Right lobe of liver (tissue), 6 donors: ENCODE data around the gene CAMKK2. TPM values are rescaled to one million over a fixed set of nuclear protein-coding genes. Genes with fewer than 3 reads are reported as not detected.

ENCODE experiments used
- ATAC-seq, 4 donors: fragments of 200-7000 bp; cut with Tn5 transposase; one replicate each; pipeline ENCODE4 v1.9.1; 2020; ENCODE audit warnings: mild to moderate bottlenecking in 4 of 4, moderate library complexity in 4 of 4
- DNase-seq, 3 donors: peaks; one replicate each; pipeline ENCODE4 v3.0.0-alpha.2; 2020
- H3K27ac ChIP-seq, 3 donors: fragments of 200-600 bp; one replicate each; pipeline ENCODE4 v1.8.0; 2022
- H3K27me3 ChIP-seq, 2 donors: fragments of 200-600 bp; one replicate each; pipeline ENCODE4 v1.8.0; 2022
- H3K36me3 ChIP-seq, 4 donors: fragments of 200-600 bp; sonication (generic) in 1 of 4; one replicate each; pipeline versions ENCODE4 v1.5.1 to v1.8.0; 2017 to 2022; ENCODE audit warnings: control low read depth in 1 of 4
- H3K4me1 ChIP-seq, 4 donors: fragments of 200-600 bp; sonication (generic) in 1 of 4; one replicate each; pipeline versions ENCODE4 v1.5.1 to v1.8.0; 2017 to 2022; ENCODE audit warnings: control low read depth in 1 of 4
- H3K4me3 ChIP-seq, 3 donors: fragments of 200-600 bp; one replicate each; pipeline ENCODE4 v1.8.0; 2022
- H3K9me3 ChIP-seq, 4 donors: fragments of 200-600 bp; sonication (generic) in 1 of 4; one replicate each; pipeline versions ENCODE4 v1.5.1 to v1.8.0; 2017 to 2022; ENCODE audit warnings: control low read depth in 1 of 4
- POLR2A ChIP-seq: fragments of 450-650 bp; IDR thresholded peaks from one replicate; pipeline ENCODE4 v1.6.1; 2017; ENCODE audit warnings: antibody characterized with exemption, mild to moderate bottlenecking
- WGBS: methylation state at CpG from one replicate; pipeline ENCODE4 v1.1.6; 2018; ENCODE audit warnings: low coverage, low lambda C conversion rate; ENCODE audit not compliant: insufficient coverage; ENCODE audit errors: missing lambda C conversion rate; 5-methylcytosine and 5-hydroxymethylcytosine counted together
- intact Hi-C, 2 donors: fragments of 100-400 bp; cut with DNase I; formaldehyde crosslinking; loops; one replicate each; pipeline versions ENCODE4 v1.11.2 to v1.14.1; 2022
- total RNA-seq, 6 experiments: library from RNA; depleted of rRNA in 2 of 6; stranded (reverse); fragments of >200 nt in 2 of 6; fragmentation: NEBNext Ultra II Directional in 3 of 6; extraction: Animal tissue kit (Norgen Biotek cat#: 25700) in 3 of 6; gene quantifications; one replicate each; pipeline versions ENCODE4 v1.1.0 to v1.2.4, GENCODE V29; 2016 to 2023
- TF ChIP-seq, protein P1 (sequence below), 4 donors: fragments of 200-600 bp in 3 of 4; fragments of 450-650 bp in 1 of 4; IDR thresholded peaks; one replicate each; pipeline versions ENCODE4 v1.5.1 to v1.8.0; 2016 to 2022; ENCODE audit warnings: antibody characterized with exemption in 4 of 4, mild to moderate bottlenecking in 2 of 4
- donor health status: DM: no; HTN: yes; CAD: no.
- donor health status: DM: no; HTN: no; CAD: no.
- donor health status: DM: no; HTN: no; CAD: no.
- donor health status: DM: no; HTN: yes; CAD: no.
- donor health status: DM: no; HTN: yes; CAD: no.

CAMKK2 gene
- total RNA-seq, 6 experiments from 2014 or later, result 20.6 to 31.8 (median 24.1) TPM

DNA sequence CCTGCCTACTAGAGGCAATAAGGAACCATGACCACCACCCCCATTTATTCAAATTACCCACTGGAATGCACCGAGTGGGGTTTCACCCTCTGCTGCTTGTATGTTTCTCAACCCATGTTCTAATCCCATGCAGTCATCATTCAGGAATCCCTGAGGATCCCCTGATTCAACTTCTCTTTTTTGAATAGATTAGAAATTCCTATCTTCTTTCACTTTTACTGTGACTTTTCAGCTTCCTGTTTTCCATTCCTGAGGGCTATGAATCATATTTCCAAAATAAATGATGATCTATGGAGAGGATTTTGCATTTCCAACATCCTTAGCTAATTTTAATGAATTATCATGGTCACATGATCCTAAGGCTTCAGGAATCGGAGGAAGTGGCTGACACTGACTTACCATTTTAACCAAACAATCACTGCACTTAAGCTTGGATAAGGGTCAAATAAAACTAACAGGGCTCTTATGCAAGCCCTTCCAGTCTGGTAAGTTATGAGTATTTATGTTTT is 105.9 kb downstream of the CAMKK2 start:
- ATAC-seq (peak; percentile 26 to 80 (median 65)), DNase-seq (no peak)
- no peaks in the 10 kb centered on the region for H3K27me3 ChIP-seq
- intact Hi-C loops, result loop anchor here in 1 of 2 donors (10.0 kb wide), 1 partner anchor 46 kb away; no protein-coding TSS in a partner anchor
- TF ChIP-seq POLR2A, result no peak
- TF ChIP-seq, protein P1, sequence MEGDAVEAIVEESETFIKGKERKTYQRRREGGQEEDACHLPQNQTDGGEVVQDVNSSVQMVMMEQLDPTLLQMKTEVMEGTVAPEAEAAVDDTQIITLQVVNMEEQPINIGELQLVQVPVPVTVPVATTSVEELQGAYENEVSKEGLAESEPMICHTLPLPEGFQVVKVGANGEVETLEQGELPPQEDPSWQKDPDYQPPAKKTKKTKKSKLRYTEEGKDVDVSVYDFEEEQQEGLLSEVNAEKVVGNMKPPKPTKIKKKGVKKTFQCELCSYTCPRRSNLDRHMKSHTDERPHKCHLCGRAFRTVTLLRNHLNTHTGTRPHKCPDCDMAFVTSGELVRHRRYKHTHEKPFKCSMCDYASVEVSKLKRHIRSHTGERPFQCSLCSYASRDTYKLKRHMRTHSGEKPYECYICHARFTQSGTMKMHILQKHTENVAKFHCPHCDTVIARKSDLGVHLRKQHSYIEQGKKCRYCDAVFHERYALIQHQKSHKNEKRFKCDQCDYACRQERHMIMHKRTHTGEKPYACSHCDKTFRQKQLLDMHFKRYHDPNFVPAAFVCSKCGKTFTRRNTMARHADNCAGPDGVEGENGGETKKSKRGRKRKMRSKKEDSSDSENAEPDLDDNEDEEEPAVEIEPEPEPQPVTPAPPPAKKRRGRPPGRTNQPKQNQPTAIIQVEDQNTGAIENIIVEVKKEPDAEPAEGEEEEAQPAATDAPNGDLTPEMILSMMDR (IDR thresholded peaks at IDR 0.05), result no peak
- no peaks in the 10 kb centered on the region for H3K4me1 ChIP-seq
- no peaks in the 10 kb centered on the region for H3K9me3 ChIP-seq
- 53% methylated on average over 1 of the region's 2 CpGs for WGBS
- peak overlapping the region in 1 of 3 donors; percentile 43 for H3K27ac ChIP-seq
- no peaks in the 10 kb centered on the region for H3K36me3 ChIP-seq
- H3K4me3 ChIP-seq, result no peak overlapping the region

DNA sequence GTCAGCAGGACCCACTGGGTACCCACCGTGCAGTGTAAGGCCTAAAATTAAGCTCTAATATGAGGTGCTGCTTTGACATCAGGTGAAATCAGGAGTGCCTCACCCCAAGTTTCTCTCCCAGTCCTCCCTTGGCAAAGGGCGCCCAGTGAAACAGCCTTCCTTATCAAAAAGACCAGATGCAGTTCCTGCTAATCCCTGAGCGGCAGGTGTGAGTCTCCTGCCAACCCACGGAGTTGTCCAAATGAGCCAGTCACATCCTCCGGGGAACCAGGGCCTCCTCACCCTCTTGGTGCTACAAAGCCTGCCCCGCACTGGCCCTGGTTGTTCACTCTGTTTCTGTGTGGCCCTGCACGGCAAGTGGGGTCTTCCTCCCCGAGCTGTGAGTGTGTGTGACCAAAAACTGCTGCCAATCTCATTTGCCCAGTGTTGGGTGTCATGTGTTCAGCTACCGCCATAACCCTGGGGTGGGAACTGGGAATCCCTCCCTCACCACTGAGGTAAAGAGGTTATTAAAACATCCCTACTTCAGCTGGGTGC is 106.8 kb downstream of the CAMKK2 start:
- Histone ChIP-seq H3K4me3 (no peak overlapping the region), H3K9me3 (no peaks in the 10 kb centered on the region), H3K27ac (peak overlapping the region in 1 of 3 donors; percentile 24), H3K27me3 (no peaks in the 10 kb centered on the region), H3K36me3 (no peaks in the 10 kb centered on the region), H3K4me1 (no peaks in the 10 kb centered on the region)
- WGBS, result 43% methylated on average over 3 of the region's 9 CpGs
- DNase-seq (peak in 1 of 3 donors; percentile 45), ATAC-seq (no peak)
- intact Hi-C loops, result loop anchor here in 1 of 2 donors (10.0 kb wide), 1 partner anchor 45 kb away; no protein-coding TSS in a partner anchor
- TF ChIP-seq POLR2A, result no peak
- TF ChIP-seq, protein P1 (IDR thresholded peaks at IDR 0.05), result no peak

DNA sequence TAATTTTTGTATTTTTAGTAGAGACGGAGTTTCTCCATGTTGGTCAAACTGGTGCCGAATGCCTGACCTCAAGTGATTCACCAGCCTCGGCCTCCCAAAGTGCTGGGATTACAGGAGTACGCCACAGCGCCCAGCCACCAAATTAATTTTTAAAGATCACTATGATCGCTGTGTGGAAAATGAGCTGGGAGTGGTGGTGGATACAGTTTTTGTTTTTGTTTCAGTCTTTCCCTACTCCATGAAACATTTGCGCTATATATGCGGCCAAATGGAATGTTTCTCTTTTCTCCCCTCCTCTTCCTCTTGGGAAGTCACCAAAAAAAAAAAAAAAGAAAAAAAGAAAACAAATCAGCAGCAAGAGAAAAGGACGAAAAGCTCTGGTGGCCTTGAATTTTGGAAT is 107.4 kb downstream of the CAMKK2 start:
- intact Hi-C loops, result no loop called here
- TF ChIP-seq, protein P1 (IDR thresholded peaks at IDR 0.05), result no peak
- no peak for TF ChIP-seq POLR2A
- Histone ChIP-seq H3K27me3 (no peaks in the 10 kb centered on the region), H3K27ac (peak overlapping the region in 1 of 3 donors; percentile 24), H3K36me3 (no peaks in the 10 kb centered on the region), H3K4me1 (no peaks in the 10 kb centered on the region), H3K9me3 (no peaks in the 10 kb centered on the region), H3K4me3 (no peak overlapping the region)
- WGBS, result 80% methylated on average over 9 of the region's 9 CpGs
- no peak for ATAC-seq
- no peak for DNase-seq

DNA sequence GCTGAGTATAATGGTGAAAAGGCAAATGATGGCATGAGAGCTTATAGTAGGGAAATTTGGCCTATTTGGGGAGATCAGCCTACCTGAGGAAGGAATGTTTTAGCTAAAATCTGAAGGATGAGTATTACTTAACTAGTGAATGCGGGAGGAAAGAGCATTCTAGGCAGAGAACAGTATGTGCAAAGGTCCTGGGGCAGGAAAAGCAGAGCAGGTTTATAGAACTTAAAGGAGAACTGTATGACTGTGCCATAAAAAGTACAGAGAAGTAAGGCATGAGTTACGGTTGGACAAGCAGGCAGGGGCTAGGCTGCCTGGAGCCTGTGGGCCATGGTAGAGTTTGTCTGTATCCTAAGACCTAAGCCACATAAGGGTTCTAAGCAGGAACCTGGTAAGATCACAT is 108.3 kb downstream of the CAMKK2 start:
- DNase-seq (peak in 1 of 3 donors; percentile 1), ATAC-seq (no peak)
- Histone ChIP-seq H3K9me3 (no peaks in the 10 kb centered on the region), H3K27me3 (no peaks in the 10 kb centered on the region), H3K27ac (no peak overlapping the region), H3K36me3 (no peaks in the 10 kb centered on the region), H3K4me1 (no peaks in the 10 kb centered on the region), H3K4me3 (no peak overlapping the region)
- 84% methylated on average over 2 of the region's 2 CpGs for WGBS
- TF ChIP-seq POLR2A, result no peak
- TF ChIP-seq, protein P1 (IDR thresholded peaks at IDR 0.05), result no peak
- intact Hi-C loops, result no loop called here

Other genes starting within 250 kb of the CAMKK2 start
- 10 to 100 TPM in 1 of 6 experiments, 1 to 10 TPM in 5; 2.5 to 11.4 (median 3.4) TPM for gene P2RX7, start 163.8 kb downstream of the CAMKK2 start, total RNA-seq
- 10 to 100 TPM; 11.5 to 79.7 (median 21.9) TPM for gene P2RX4, start 86.6 kb downstream of the CAMKK2 start, total RNA-seq
- 10 to 100 TPM; 40.7 to 68.8 (median 49.8) TPM for gene ANAPC5, start 55.7 kb upstream of the CAMKK2 start, total RNA-seq
- gene RNF34, start 103.4 kb upstream of the CAMKK2 start, total RNA-seq, result 10 to 100 TPM; 11.7 to 22.3 (median 14.6) TPM